DND-41 (cell line): ENCODE data around the gene E2F4.

Experiments
- EZH2 ChIP-seq: IDR thresholded peaks from 3 replicates; pipeline ENCODE4 v1.6.1; 2012; ENCODE audit warnings: borderline replicate concordance, low read depth, mild to moderate bottlenecking, moderate library complexity, low read length, inconsistent platforms; ENCODE audit not compliant: severe bottlenecking
- TF ChIP-seq, protein P1 (sequence below): IDR thresholded peaks from 2 replicates; pipeline ENCODE4 v1.5.1; 2012; ENCODE audit warnings: borderline replicate concordance, low read length, moderate library complexity, mild to moderate bottlenecking; ENCODE audit not compliant: poor library complexity, severe bottlenecking; ENCODE audit errors: extremely low read depth

DNA sequence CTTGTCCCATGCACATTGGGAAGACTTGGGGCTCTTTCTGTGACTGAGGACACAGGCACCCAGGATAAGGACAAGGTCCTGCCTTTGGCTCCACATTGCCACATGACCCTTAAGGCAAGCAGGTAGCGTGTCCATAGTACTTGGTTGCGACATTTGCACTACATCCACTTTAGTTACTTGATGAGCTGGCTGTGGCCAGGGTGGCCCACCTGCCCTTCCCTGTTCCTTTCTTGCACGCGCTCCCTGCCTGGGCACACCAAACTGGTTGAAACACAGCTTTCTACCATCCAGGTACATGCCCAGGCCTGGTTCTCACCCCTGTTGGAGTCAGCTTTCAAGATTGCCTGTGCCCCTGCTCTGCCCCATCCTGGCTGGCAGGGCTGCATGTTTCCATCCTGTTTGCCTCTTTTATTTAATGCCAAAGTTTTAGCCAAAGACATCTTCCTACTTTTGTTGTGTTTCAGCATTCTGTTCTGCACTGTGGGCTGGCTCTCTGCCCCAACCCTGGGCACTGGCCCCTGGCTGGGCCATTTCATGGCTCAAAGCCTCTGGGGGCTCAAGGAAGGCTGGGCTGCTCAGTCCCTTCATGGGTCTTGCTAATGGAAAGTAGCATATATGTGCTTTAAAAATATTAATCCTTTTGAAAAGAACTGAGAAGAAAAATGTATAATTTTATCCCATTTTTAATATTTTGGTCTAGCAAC lies 44.4 kb upstream of the E2F4 start:
- TF ChIP-seq, protein P1, sequence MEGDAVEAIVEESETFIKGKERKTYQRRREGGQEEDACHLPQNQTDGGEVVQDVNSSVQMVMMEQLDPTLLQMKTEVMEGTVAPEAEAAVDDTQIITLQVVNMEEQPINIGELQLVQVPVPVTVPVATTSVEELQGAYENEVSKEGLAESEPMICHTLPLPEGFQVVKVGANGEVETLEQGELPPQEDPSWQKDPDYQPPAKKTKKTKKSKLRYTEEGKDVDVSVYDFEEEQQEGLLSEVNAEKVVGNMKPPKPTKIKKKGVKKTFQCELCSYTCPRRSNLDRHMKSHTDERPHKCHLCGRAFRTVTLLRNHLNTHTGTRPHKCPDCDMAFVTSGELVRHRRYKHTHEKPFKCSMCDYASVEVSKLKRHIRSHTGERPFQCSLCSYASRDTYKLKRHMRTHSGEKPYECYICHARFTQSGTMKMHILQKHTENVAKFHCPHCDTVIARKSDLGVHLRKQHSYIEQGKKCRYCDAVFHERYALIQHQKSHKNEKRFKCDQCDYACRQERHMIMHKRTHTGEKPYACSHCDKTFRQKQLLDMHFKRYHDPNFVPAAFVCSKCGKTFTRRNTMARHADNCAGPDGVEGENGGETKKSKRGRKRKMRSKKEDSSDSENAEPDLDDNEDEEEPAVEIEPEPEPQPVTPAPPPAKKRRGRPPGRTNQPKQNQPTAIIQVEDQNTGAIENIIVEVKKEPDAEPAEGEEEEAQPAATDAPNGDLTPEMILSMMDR, result no peak
- no peak for TF ChIP-seq EZH2
